Mesenchymal stem cell (in vitro differentiated cells and primary cell): ENCODE measurements around the gene PLAAT3.

Source experiments
- DNase-seq: peaks from one replicate; pipeline ENCODE4 v3.0.0-alpha.2; 2013
- H2AFZ ChIP-seq: one replicate; pipeline ENCODE4 v1.6.1; 2013; ENCODE audit warnings: low read depth, mild to moderate bottlenecking, control low read depth, inconsistent platforms, low read length, moderate library complexity
- H2AK5ac ChIP-seq: 2 replicates; pipeline ENCODE4 v1.6.1; 2013; ENCODE audit warnings: low read length, moderate library complexity, mild to moderate bottlenecking, inconsistent platforms; ENCODE audit not compliant: severe bottlenecking
- H2BK120ac ChIP-seq: one replicate; pipeline ENCODE4 v1.6.1; 2013; ENCODE audit warnings: low read depth, mild to moderate bottlenecking, inconsistent platforms, low read length, moderate library complexity
- H2BK12ac ChIP-seq, 2 experiments: one replicate each; pipeline ENCODE4 v1.6.1; 2013; ENCODE audit warnings: inconsistent platforms in 2 of 2, low read length in 2 of 2, mild to moderate bottlenecking in 2 of 2, moderate library complexity in 2 of 2, control low read depth in 1 of 2
- H2BK15ac ChIP-seq: one replicate; pipeline ENCODE4 v1.6.1; 2013; ENCODE audit warnings: mild to moderate bottlenecking, low read depth, inconsistent platforms; ENCODE audit not compliant: poor library complexity, severe bottlenecking
- H2BK5ac ChIP-seq: 2 replicates; pipeline ENCODE4 v1.6.1; 2013; ENCODE audit warnings: low read depth, mild to moderate bottlenecking, low read length, control low read depth, inconsistent platforms; ENCODE audit not compliant: poor library complexity, severe bottlenecking
- H3K14ac ChIP-seq, 2 experiments: one replicate each; pipeline ENCODE4 v1.6.1; 2013; ENCODE audit warnings: inconsistent platforms in 2 of 2, low read length in 2 of 2, control low read depth in 1 of 2, mild to moderate bottlenecking in 1 of 2, moderate library complexity in 1 of 2
- H3K18ac ChIP-seq, 2 experiments: one replicate each; pipeline ENCODE4 v1.6.1; 2013; ENCODE audit warnings: inconsistent platforms in 2 of 2, low read length in 2 of 2, control low read depth in 1 of 2, low read depth in 1 of 2, mild to moderate bottlenecking in 1 of 2
- H3K23ac ChIP-seq, 2 experiments: one replicate each; pipeline ENCODE4 v1.6.1; 2013; ENCODE audit warnings: inconsistent platforms in 2 of 2, low read length in 2 of 2, mild to moderate bottlenecking in 2 of 2, moderate library complexity in 2 of 2, control low read depth in 1 of 2
- H3K27ac ChIP-seq: 2 replicates; pipeline ENCODE4 v1.5.1; 2013; ENCODE audit warnings: mild to moderate bottlenecking, moderate library complexity, low read length, control low read depth, inconsistent platforms; ENCODE audit not compliant: poor library complexity, severe bottlenecking
- H3K27me3 ChIP-seq, 2 experiments: 2 replicates each; pipeline versions ENCODE4 v1.6.1 to v1.7.0; 2013; ENCODE audit warnings: low read length in 2 of 2, mild to moderate bottlenecking in 2 of 2, moderate library complexity in 2 of 2, control low read depth in 1 of 2, inconsistent platforms in 1 of 2; ENCODE audit not compliant: control insufficient read depth in 1 of 2, insufficient read depth in 1 of 2
- H3K36me3 ChIP-seq, 2 experiments: 2 replicates each; pipeline versions ENCODE4 v1.6.1 to v1.7.0; 2013; ENCODE audit warnings: low read length in 2 of 2, control low read depth in 1 of 2, inconsistent platforms in 1 of 2, low read depth in 1 of 2, mild to moderate bottlenecking in 1 of 2; ENCODE audit not compliant: insufficient read depth in 2 of 2, control insufficient read depth in 1 of 2
- H3K4ac ChIP-seq, 2 experiments: one replicate each; pipeline ENCODE4 v1.6.1; 2013; ENCODE audit warnings: inconsistent platforms in 2 of 2, low read length in 2 of 2, mild to moderate bottlenecking in 2 of 2, moderate library complexity in 2 of 2, control low read depth in 1 of 2, low read depth in 1 of 2
- H3K4me1 ChIP-seq: 2 replicates; pipeline ENCODE4 v1.6.1; 2013; ENCODE audit warnings: low read depth, low read length, control low read depth; ENCODE audit not compliant: control insufficient read depth, insufficient read depth
- H3K4me2 ChIP-seq: 2 replicates; pipeline ENCODE4 v1.6.1; 2013; ENCODE audit warnings: low read length, mild to moderate bottlenecking, inconsistent platforms; ENCODE audit not compliant: poor library complexity, severe bottlenecking
- H3K4me3 ChIP-seq, 2 experiments: 2 replicates each; pipeline versions ENCODE4 v1.5.1 to v1.7.0; 2013; ENCODE audit warnings: low read length in 2 of 2, mild to moderate bottlenecking in 2 of 2, control low read depth in 1 of 2, low read depth in 1 of 2; ENCODE audit not compliant: insufficient read depth in 1 of 2
- H3K79me1 ChIP-seq: replicated peaks from 2 replicates; pipeline ENCODE4 v1.6.1; 2013; ENCODE audit warnings: mild to moderate bottlenecking, control low read depth, low read length, inconsistent platforms; ENCODE audit not compliant: poor library complexity, severe bottlenecking
- H3K9ac ChIP-seq: 2 replicates; pipeline ENCODE4 v1.7.0; 2013; ENCODE audit warnings: mild to moderate bottlenecking, low read length, moderate library complexity
- H3K9me3 ChIP-seq: 2 replicates; pipeline ENCODE4 v1.7.0; 2013; ENCODE audit warnings: mild to moderate bottlenecking, low read length; ENCODE audit not compliant: control insufficient read depth
- H4K8ac ChIP-seq: one replicate; pipeline ENCODE4 v1.6.1; 2013; ENCODE audit warnings: inconsistent platforms, mild to moderate bottlenecking, low read length, moderate library complexity
- H4K91ac ChIP-seq: one replicate; pipeline ENCODE4 v1.6.1; 2013; ENCODE audit warnings: mild to moderate bottlenecking, low read length, inconsistent platforms
- WGBS: methylation state at CpG from one replicate; pipeline ENCODE4 v1.1.7; 2013; ENCODE audit warnings: mixed read lengths; 5-methylcytosine and 5-hydroxymethylcytosine counted together

PLAAT3 gene

GRCh38 chr11:63556404-63557013 lies 57.7 kb downstream of the PLAAT3 start:
- Histone ChIP-seq H2AK5ac (no peak overlapping the region), H4K91ac (no peak overlapping the region), H2BK15ac (no peak overlapping the region), H3K9ac (no peak overlapping the region), H2BK12ac (no peak overlapping the region), H4K8ac (no peak overlapping the region), H3K9me3 (no peaks in the 10 kb centered on the region), H3K23ac (no peak overlapping the region), H3K18ac (no peak overlapping the region), H3K4me1 (peaks cover 5% of the 10 kb centered on the region), H2BK120ac (no peak overlapping the region), H3K4me3 (no peak overlapping the region), H2BK5ac (no peak overlapping the region), H3K4me2 (no peak overlapping the region), H3K14ac (no peak overlapping the region), H3K27ac (no peak overlapping the region), H3K79me1 (no peaks in the 10 kb centered on the region), H3K4ac (no peak overlapping the region), H2AFZ (no peak overlapping the region), H3K27me3 (peaks cover 0 to 18% of the 10 kb centered on the region in 2 experiments), H3K36me3 (no peaks in the 10 kb centered on the region)
- WGBS = 74% methylated on average over 7 of the region's 7 CpGs
- DNase-seq = no peak

GRCh38 chr11:63554877-63555223 lies 59.4 kb downstream of the PLAAT3 start:
- Histone ChIP-seq H3K36me3 (no peaks in the 10 kb centered on the region), H3K14ac (no peak overlapping the region), H3K4ac (no peak overlapping the region), H3K79me1 (no peaks in the 10 kb centered on the region), H2BK15ac (no peak overlapping the region), H3K4me1 (peaks cover 5% of the 10 kb centered on the region), H2AK5ac (no peak overlapping the region), H3K27me3 (peaks cover 0 to 18% of the 10 kb centered on the region in 2 experiments), H3K4me2 (no peak overlapping the region), H2BK5ac (no peak overlapping the region), H3K23ac (no peak overlapping the region), H3K18ac (no peak overlapping the region), H3K9me3 (no peaks in the 10 kb centered on the region), H3K27ac (no peak overlapping the region), H2BK120ac (no peak overlapping the region), H4K91ac (no peak overlapping the region), H3K4me3 (no peak overlapping the region), H2AFZ (no peak overlapping the region), H2BK12ac (no peak overlapping the region), H3K9ac (no peak overlapping the region), H4K8ac (no peak overlapping the region)
- no peak for DNase-seq
- 68% methylated on average over 4 of the region's 4 CpGs for WGBS

- Histone ChIP-seq H3K4me1 (peaks cover 5% of the 10 kb centered on the region), H3K4me2 (no peak overlapping the region), H3K79me1 (no peaks in the 10 kb centered on the region), H2AFZ (no peak overlapping the region), H2BK12ac (no peak overlapping the region), H2BK120ac (no peak overlapping the region), H4K91ac (no peak overlapping the region), H3K18ac (no peak overlapping the region), H2BK15ac (no peak overlapping the region), H3K23ac (no peak overlapping the region), H3K36me3 (no peaks in the 10 kb centered on the region), H3K27ac (no peak overlapping the region), H3K14ac (no peak overlapping the region), H3K4me3 (no peak overlapping the region), H2AK5ac (no peak overlapping the region), H3K9ac (no peak overlapping the region), H3K4ac (no peak overlapping the region), H2BK5ac (no peak overlapping the region), H3K9me3 (no peaks in the 10 kb centered on the region), H4K8ac (no peak overlapping the region), H3K27me3 (peaks cover 0 to 11% of the 10 kb centered on the region in 2 experiments)
- no peak for DNase-seq
- 74% methylated on average over 8 of the region's 8 CpGs for WGBS
Observed at GRCh38 chr11:63553759-63554158, 60.5 kb downstream of the PLAAT3 start.

GRCh38 chr11:63552921-63553320 lies 61.3 kb downstream of the PLAAT3 start:
- H4K8ac ChIP-seq = no peak overlapping the region
- H3K23ac ChIP-seq = no peak overlapping the region
- H2BK15ac ChIP-seq = no peak overlapping the region
- no peaks in the 10 kb centered on the region for H3K9me3 ChIP-seq
- H3K79me1 ChIP-seq = no peaks in the 10 kb centered on the region
- H3K18ac ChIP-seq = no peak overlapping the region
- H3K4ac ChIP-seq = no peak overlapping the region
- H4K91ac ChIP-seq = no peak overlapping the region
- DNase-seq = no peak
- peaks cover 5% of the 10 kb centered on the region for H3K4me1 ChIP-seq
- H2AFZ ChIP-seq = no peak overlapping the region
- H3K27ac ChIP-seq = no peak overlapping the region
- no peak overlapping the region for H2BK120ac ChIP-seq
- no peak overlapping the region for H3K9ac ChIP-seq
- H3K27me3 ChIP-seq = peaks cover 0 to 11% of the 10 kb centered on the region in 2 experiments
- H3K4me3 ChIP-seq = no peak overlapping the region
- H2BK12ac ChIP-seq = no peak overlapping the region
- H3K14ac ChIP-seq = no peak overlapping the region
- no peak overlapping the region for H2BK5ac ChIP-seq
- H3K4me2 ChIP-seq = no peak overlapping the region
- no peak overlapping the region for H2AK5ac ChIP-seq
- H3K36me3 ChIP-seq = no peaks in the 10 kb centered on the region
- WGBS = 88% methylated on average over 6 of the region's 7 CpGs
